ENCODE measurements around the gene RRAD.

RRAD gene

GRCh38 chr16:66902648-66903543 lies 22.4 kb downstream of the RRAD start:
- Histone ChIP-seq H3K4me1 (peaks cover 27% of the 10 kb centered on the region), H3K9me3 (no peaks in the 10 kb centered on the region), H3K27me3 (no peaks in the 10 kb centered on the region), H3K36me3 (no peaks in the 10 kb centered on the region), H3K4me3 (ENCODE audit: low read depth, low read length) (no peak overlapping the region)
- no peak for DNase-seq
- TF ChIP-seq CTCF (IDR thresholded peaks at IDR 0.05; ENCODE audit: low read depth, low read length) = no peak

GRCh38 chr16:66901626-66902025 lies 23.7 kb downstream of the RRAD start:
- Histone ChIP-seq H3K27me3 (no peaks in the 10 kb centered on the region), H3K4me3 (ENCODE audit: low read depth, low read length) (no peak overlapping the region), H3K36me3 (no peaks in the 10 kb centered on the region), H3K4me1 (peaks cover 27% of the 10 kb centered on the region), H3K9me3 (no peaks in the 10 kb centered on the region)
- TF ChIP-seq CTCF (IDR thresholded peaks at IDR 0.05; ENCODE audit: low read depth, low read length) = no peak
- DNase-seq = no peak

GRCh38 chr16:66900721-66901441 lies 24.5 kb downstream of the RRAD start:
- no peaks in the 10 kb centered on the region for H3K36me3 ChIP-seq
- H3K4me1 ChIP-seq = peaks cover 26% of the 10 kb centered on the region
- no peak overlapping the region for H3K4me3 ChIP-seq (ENCODE audit: low read depth, low read length)
- DNase-seq = no peak
- no peak for TF ChIP-seq CTCF (IDR thresholded peaks at IDR 0.05; ENCODE audit: low read depth, low read length)
- H3K9me3 ChIP-seq = no peaks in the 10 kb centered on the region
- no peaks in the 10 kb centered on the region for H3K27me3 ChIP-seq

- Histone ChIP-seq H3K9me3 (no peaks in the 10 kb centered on the region), H3K4me3 (ENCODE audit: low read depth, low read length) (no peak overlapping the region), H3K36me3 (no peaks in the 10 kb centered on the region), H3K4me1 (peaks cover 23% of the 10 kb centered on the region), H3K27me3 (no peaks in the 10 kb centered on the region)
- TF ChIP-seq CTCF (IDR thresholded peaks at IDR 0.05; ENCODE audit: low read depth, low read length) = no peak
- peak; percentile 92 for DNase-seq
Measured at GRCh38 chr16:66899945-66900710, 25.2 kb downstream of the RRAD start.

- Histone ChIP-seq H3K4me3 (ENCODE audit: low read depth, low read length) (no peak overlapping the region), H3K4me1 (peaks cover 23% of the 10 kb centered on the region), H3K27me3 (no peaks in the 10 kb centered on the region), H3K36me3 (no peaks in the 10 kb centered on the region), H3K9me3 (no peaks in the 10 kb centered on the region)
- no peak for TF ChIP-seq CTCF (IDR thresholded peaks at IDR 0.05; ENCODE audit: low read depth, low read length)
- DNase-seq = no peak
Measured at GRCh38 chr16:66899310-66899944, 25.9 kb downstream of the RRAD start.

Data from BE2C (cell line).